Measurements from ENCODE around the gene MAL. TPM values are rescaled to one million over a fixed set of nuclear protein-coding genes. Genes with fewer than 3 reads are reported as not detected.

The MAL gene
- polyA plus RNA-seq, 1 of the 3 experiments (the other 2 are of a cell fraction) = not detected

DNA sequence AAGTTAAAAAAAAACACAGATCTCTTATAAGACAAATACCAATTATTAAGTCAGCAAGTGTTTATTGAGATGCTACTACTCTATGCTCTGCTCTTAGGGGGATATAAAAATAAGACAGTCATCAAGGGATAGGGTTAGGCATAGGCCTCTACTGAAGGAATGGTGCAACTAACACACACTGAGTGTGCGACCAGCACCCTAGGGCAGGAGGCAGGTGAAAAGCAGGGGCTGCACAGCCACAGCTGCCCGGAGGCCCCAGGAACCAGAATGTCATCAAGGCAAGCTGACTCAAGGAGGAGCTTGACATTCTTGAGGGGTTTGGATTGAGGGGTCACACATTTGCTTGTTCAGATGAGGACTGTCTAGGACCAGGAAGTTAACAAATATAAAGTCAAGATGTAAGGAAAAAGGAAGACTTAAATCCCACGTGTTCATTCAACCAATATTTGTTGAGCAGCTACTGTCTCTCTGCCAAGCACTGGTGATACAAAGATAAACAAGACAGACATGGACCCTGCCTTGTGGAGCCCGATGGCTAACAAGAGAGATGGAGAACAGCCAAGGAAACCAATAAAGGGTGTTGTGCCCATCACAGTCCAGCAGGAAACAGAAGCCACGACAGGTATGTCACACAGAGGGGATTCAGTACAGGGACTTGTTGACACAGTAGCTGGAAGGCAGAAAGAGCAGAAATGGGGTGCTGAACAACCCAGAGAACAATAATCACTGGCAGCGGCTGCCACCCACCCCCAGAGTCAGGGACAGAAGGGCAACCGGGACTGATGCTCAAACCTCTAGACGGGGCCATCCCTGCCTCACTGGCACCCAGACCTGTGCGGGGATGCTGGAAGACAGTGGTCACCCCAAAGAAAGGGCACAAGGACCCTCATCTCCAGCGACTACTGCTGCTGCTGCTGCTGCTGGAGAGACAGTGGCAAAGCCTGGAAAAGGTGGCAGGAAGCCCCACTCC is 45.8 kb upstream of the MAL start:
- H3K4me2 ChIP-seq = no peak overlapping the region
- H3K4me1 ChIP-seq (ENCODE audit: control insufficient read depth in 1 of 2, insufficient read depth in 2 of 2, low read depth in 1 of 2, low read length in 1 of 2) = no peaks in the 10 kb centered on the region
- no peaks in the 10 kb centered on the region for H4K20me1 ChIP-seq (ENCODE audit: insufficient read depth)
- H3K4me3 ChIP-seq (ENCODE audit: low read depth in 2 of 2, low read length in 1 of 2) = no peak overlapping the region
- WGBS (ENCODE audit: low lambda C conversion rate) = 1% methylated on average over 6 of the region's 10 CpGs
- no peaks in the 10 kb centered on the region for H3K79me2 ChIP-seq (ENCODE audit: insufficient read depth)
- no peak overlapping the region for H3K27ac ChIP-seq (ENCODE audit: low read depth in 2 of 2, low read length in 1 of 2)
- H2AFZ ChIP-seq (ENCODE audit: low read depth) = no peak overlapping the region
- no peaks in the 10 kb centered on the region for H3K36me3 ChIP-seq (replicated peaks in 1 of 2; ENCODE audit: control insufficient read depth in 1 of 2, insufficient read depth in 2 of 2, low read length in 1 of 2)
- no peak for TF ChIP-seq USF1 (IDR thresholded peaks at IDR 0.05; ENCODE audit: borderline replicate concordance, low read depth)
- no peak for TF ChIP-seq JUND (IDR thresholded peaks at IDR 0.05)
- TF ChIP-seq FOSL2 (IDR thresholded peaks at IDR 0.05; ENCODE audit: borderline replicate concordance, low read depth) = no peak
- no peak for TF ChIP-seq CHD2 (IDR thresholded peaks at IDR 0.05; ENCODE audit: low read length, partially characterized antibody)
- TF ChIP-seq TEAD4 (IDR thresholded peaks at IDR 0.05; ENCODE audit: borderline replicate concordance, insufficient read depth) = no peak
- TF ChIP-seq NRF1 (IDR thresholded peaks at IDR 0.05; ENCODE audit: low read depth, low read length) = no peak
- TF ChIP-seq TCF12 (IDR thresholded peaks at IDR 0.05) = no peak
- no peaks in the 10 kb centered on the region for H3K9me3 ChIP-seq
- CTCF ChIA-PET = no interaction called here
- H3K9me2 ChIP-seq = no peaks in the 10 kb centered on the region
- no peak for DNase-seq
- no peaks in the 10 kb centered on the region for H3F3A ChIP-seq (replicated peaks; ENCODE audit: insufficient read depth)
- H3K9ac ChIP-seq = no peak overlapping the region
- H3K27me3 ChIP-seq (ENCODE audit: insufficient read depth) = peaks cover 48% of the 10 kb centered on the region; the same call in 1 of the 2 replicates
- POLR2A ChIA-PET = no interaction called here

- Histone ChIP-seq H3K27ac (ENCODE audit: low read depth in 2 of 2, low read length in 1 of 2) (no peak overlapping the region), H3K9me2 (no peaks in the 10 kb centered on the region), H3K4me1 (ENCODE audit: control insufficient read depth in 1 of 2, insufficient read depth in 2 of 2, low read depth in 1 of 2, low read length in 1 of 2) (no peaks in the 10 kb centered on the region), H3K4me2 (no peak overlapping the region), H3K9ac (no peak overlapping the region), H3K27me3 (ENCODE audit: insufficient read depth) (peaks cover 45% of the 10 kb centered on the region; the same call in 1 of the 2 replicates), H3K79me2 (ENCODE audit: insufficient read depth) (no peaks in the 10 kb centered on the region), H2AFZ (ENCODE audit: low read depth) (no peak overlapping the region), H3K9me3 (no peaks in the 10 kb centered on the region), H3K36me3 (replicated peaks in 1 of 2; ENCODE audit: control insufficient read depth in 1 of 2, insufficient read depth in 2 of 2, low read length in 1 of 2) (no peaks in the 10 kb centered on the region), H4K20me1 (ENCODE audit: insufficient read depth) (no peaks in the 10 kb centered on the region), H3F3A (replicated peaks; ENCODE audit: insufficient read depth) (no peaks in the 10 kb centered on the region), H3K4me3 (ENCODE audit: low read depth in 2 of 2, low read length in 1 of 2) (no peak overlapping the region)
- ChIA-PET POLR2A (no interaction called here), CTCF (no interaction called here)
- TF ChIP-seq FOSL2 (IDR thresholded peaks at IDR 0.05; ENCODE audit: borderline replicate concordance, low read depth) (no peak), ELF1 (IDR thresholded peaks at IDR 0.05) (no peak), REST (IDR thresholded peaks at IDR 0.05; ENCODE audit: low read depth, low read length) (no peak), PBX3 (IDR thresholded peaks at IDR 0.05) (no peak), RXRA (IDR thresholded peaks at IDR 0.05; ENCODE audit: borderline replicate concordance, low read depth) (no peak), CHD2 (IDR thresholded peaks at IDR 0.05; ENCODE audit: low read length, partially characterized antibody) (no peak), NFIC (IDR thresholded peaks at IDR 0.05; ENCODE audit: borderline replicate concordance) (no peak), GABPA (IDR thresholded peaks at IDR 0.05; ENCODE audit: low read depth) (no peak), EP300 (IDR thresholded peaks at IDR 0.05; ENCODE audit: borderline replicate concordance in 1 of 2, low read depth in 1 of 2, low read length in 1 of 2) (no peak), JUND (IDR thresholded peaks at IDR 0.05) (no peak), FOXJ3 (CRISPR knock-in tag; IDR thresholded peaks at IDR 0.05) (no peak), TCF12 (IDR thresholded peaks at IDR 0.05) (no peak)
- WGBS (ENCODE audit: low lambda C conversion rate) = 15% methylated on average over 5 of the region's 15 CpGs
- no peak for DNase-seq
Measured at GRCh38 chr2:94980406-94980805, 45.1 kb upstream of the MAL start.

Data from SK-N-SH (cell line).